IPS-15b (cell line): ENCODE results near the gene LRRC66.

ENCODE experiments used
- H3K27me3 ChIP-seq: one replicate; pipeline ENCODE4 v1.6.1; 2013; ENCODE audit warnings: low read length; ENCODE audit not compliant: control insufficient read depth, insufficient read depth
- H3K36me3 ChIP-seq: one replicate; pipeline ENCODE4 v1.6.1; 2013; ENCODE audit warnings: low read length; ENCODE audit not compliant: control insufficient read depth, insufficient read depth
- H3K4me1 ChIP-seq: one replicate; pipeline ENCODE4 v1.6.1; 2013; ENCODE audit warnings: mild to moderate bottlenecking, low read length; ENCODE audit not compliant: control insufficient read depth, insufficient read depth
- H3K4me3 ChIP-seq: one replicate; pipeline ENCODE4 v1.5.1; 2013; ENCODE audit warnings: low read depth, low read length
- H3K9ac ChIP-seq: one replicate; pipeline ENCODE4 v1.6.1; 2013; ENCODE audit warnings: low read depth, mild to moderate bottlenecking, low read length
- H3K9me3 ChIP-seq: one replicate; pipeline ENCODE4 v1.6.1; 2013; ENCODE audit warnings: mild to moderate bottlenecking, low read length; ENCODE audit not compliant: control insufficient read depth, insufficient read depth

LRRC66 gene

GRCh38 chr4:52006887-52007286, 13.3 kb downstream of the LRRC66 start:
- H3K36me3 ChIP-seq: no peaks in the 10 kb centered on the region
- H3K4me3 ChIP-seq: no peak overlapping the region
- H3K9me3 ChIP-seq: no peaks in the 10 kb centered on the region
- no peaks in the 10 kb centered on the region for H3K27me3 ChIP-seq
- no peak overlapping the region for H3K9ac ChIP-seq
- no peaks in the 10 kb centered on the region for H3K4me1 ChIP-seq

GRCh38 chr4:52005604-52006273, 14.4 kb downstream of the LRRC66 start:
- Histone ChIP-seq H3K9me3 (no peaks in the 10 kb centered on the region), H3K4me1 (no peaks in the 10 kb centered on the region), H3K36me3 (no peaks in the 10 kb centered on the region), H3K9ac (no peak overlapping the region), H3K4me3 (no peak overlapping the region), H3K27me3 (no peaks in the 10 kb centered on the region)

GRCh38 chr4:52004414-52004813, 15.7 kb downstream of the LRRC66 start:
- H3K4me1 ChIP-seq: no peaks in the 10 kb centered on the region
- H3K9ac ChIP-seq: no peak overlapping the region
- H3K9me3 ChIP-seq: no peaks in the 10 kb centered on the region
- H3K4me3 ChIP-seq: no peak overlapping the region
- no peaks in the 10 kb centered on the region for H3K36me3 ChIP-seq
- no peaks in the 10 kb centered on the region for H3K27me3 ChIP-seq

- Histone ChIP-seq H3K36me3 (no peaks in the 10 kb centered on the region), H3K4me3 (no peak overlapping the region), H3K9ac (no peak overlapping the region), H3K27me3 (no peaks in the 10 kb centered on the region), H3K4me1 (no peaks in the 10 kb centered on the region), H3K9me3 (no peaks in the 10 kb centered on the region)
These were observed 18.5 kb downstream of the LRRC66 start for GRCh38 chr4:52001616-52002015.

GRCh38 chr4:51999250-51999649, 20.9 kb downstream of the LRRC66 start:
- Histone ChIP-seq H3K36me3 (no peaks in the 10 kb centered on the region), H3K9me3 (no peaks in the 10 kb centered on the region), H3K4me1 (no peaks in the 10 kb centered on the region), H3K4me3 (no peak overlapping the region), H3K9ac (no peak overlapping the region), H3K27me3 (no peaks in the 10 kb centered on the region)

GRCh38 chr4:51998837-51999236, 21.3 kb downstream of the LRRC66 start:
- Histone ChIP-seq H3K9ac (no peak overlapping the region), H3K4me3 (no peak overlapping the region), H3K4me1 (no peaks in the 10 kb centered on the region), H3K9me3 (no peaks in the 10 kb centered on the region), H3K36me3 (no peaks in the 10 kb centered on the region), H3K27me3 (no peaks in the 10 kb centered on the region)

GRCh38 chr4:51997647-51998046, 22.5 kb downstream of the LRRC66 start:
- Histone ChIP-seq H3K27me3 (no peaks in the 10 kb centered on the region), H3K4me3 (no peak overlapping the region), H3K9ac (no peak overlapping the region), H3K4me1 (no peaks in the 10 kb centered on the region), H3K36me3 (no peaks in the 10 kb centered on the region), H3K9me3 (no peaks in the 10 kb centered on the region)

- Histone ChIP-seq H3K36me3 (no peaks in the 10 kb centered on the region), H3K9me3 (peaks cover 3% of the 10 kb centered on the region), H3K27me3 (no peaks in the 10 kb centered on the region), H3K4me1 (no peaks in the 10 kb centered on the region), H3K4me3 (no peak overlapping the region), H3K9ac (no peak overlapping the region)
These were observed 24.4 kb downstream of the LRRC66 start for GRCh38 chr4:51995647-51996220.

GRCh38 chr4:51965862-51966261, 54.3 kb downstream of the LRRC66 start:
- H3K4me3 ChIP-seq: no peak overlapping the region
- no peaks in the 10 kb centered on the region for H3K27me3 ChIP-seq
- H3K36me3 ChIP-seq: no peaks in the 10 kb centered on the region
- no peaks in the 10 kb centered on the region for H3K9me3 ChIP-seq
- H3K4me1 ChIP-seq: no peaks in the 10 kb centered on the region
- H3K9ac ChIP-seq: no peak overlapping the region

- Histone ChIP-seq H3K4me3 (no peak overlapping the region), H3K4me1 (no peaks in the 10 kb centered on the region), H3K36me3 (no peaks in the 10 kb centered on the region), H3K9ac (no peak overlapping the region), H3K9me3 (no peaks in the 10 kb centered on the region), H3K27me3 (no peaks in the 10 kb centered on the region)
These were observed 56.2 kb downstream of the LRRC66 start for GRCh38 chr4:51963841-51964517.

GRCh38 chr4:51960486-51960885, 59.7 kb downstream of the LRRC66 start:
- H3K9me3 ChIP-seq: no peaks in the 10 kb centered on the region
- no peaks in the 10 kb centered on the region for H3K27me3 ChIP-seq
- H3K9ac ChIP-seq: no peak overlapping the region
- H3K36me3 ChIP-seq: no peaks in the 10 kb centered on the region
- H3K4me1 ChIP-seq: no peaks in the 10 kb centered on the region
- H3K4me3 ChIP-seq: no peak overlapping the region
